SHP77 treated with DMSO at 0.1 percent for 48 hours (cell line): ENCODE measurements around the gene IL12RB1.
"Not testable (repeated sequence)": the region's sequence is repeated elsewhere in the genome, so short reads cannot be mapped to it uniquely, and the experiment has no call there.

Experiments used
- DNase-seq: peaks from one replicate; lab custom pipeline; 2025; lab: John Stamatoyannopoulos, UW

Gene IL12RB1

DNA sequence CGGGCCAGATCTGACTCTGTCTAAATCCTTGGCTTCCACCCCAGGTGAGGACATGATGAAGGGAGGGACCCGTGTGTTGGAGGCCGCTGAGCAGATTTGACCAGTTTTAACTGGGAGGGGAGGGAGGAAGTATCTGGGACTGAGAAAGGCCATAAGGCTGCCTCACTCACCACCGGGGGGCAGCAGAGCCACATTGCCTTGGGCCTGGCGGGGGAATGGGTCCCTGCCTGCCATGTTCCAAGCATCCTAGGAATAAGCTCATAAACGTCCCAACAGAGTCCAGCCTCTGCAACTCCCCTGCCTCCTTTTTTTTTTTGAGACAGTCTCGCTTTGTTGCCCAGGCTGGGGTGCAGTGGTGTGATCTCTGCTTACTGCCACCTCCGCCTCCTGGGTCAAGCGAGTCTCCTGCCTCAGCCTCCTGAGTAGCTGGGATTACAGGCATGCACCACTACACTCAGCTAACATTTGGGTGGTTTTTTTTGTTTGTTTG lies 26.3 kb upstream of the IL12RB1 start:
- DNase-seq, result peak; percentile 29

DNA sequence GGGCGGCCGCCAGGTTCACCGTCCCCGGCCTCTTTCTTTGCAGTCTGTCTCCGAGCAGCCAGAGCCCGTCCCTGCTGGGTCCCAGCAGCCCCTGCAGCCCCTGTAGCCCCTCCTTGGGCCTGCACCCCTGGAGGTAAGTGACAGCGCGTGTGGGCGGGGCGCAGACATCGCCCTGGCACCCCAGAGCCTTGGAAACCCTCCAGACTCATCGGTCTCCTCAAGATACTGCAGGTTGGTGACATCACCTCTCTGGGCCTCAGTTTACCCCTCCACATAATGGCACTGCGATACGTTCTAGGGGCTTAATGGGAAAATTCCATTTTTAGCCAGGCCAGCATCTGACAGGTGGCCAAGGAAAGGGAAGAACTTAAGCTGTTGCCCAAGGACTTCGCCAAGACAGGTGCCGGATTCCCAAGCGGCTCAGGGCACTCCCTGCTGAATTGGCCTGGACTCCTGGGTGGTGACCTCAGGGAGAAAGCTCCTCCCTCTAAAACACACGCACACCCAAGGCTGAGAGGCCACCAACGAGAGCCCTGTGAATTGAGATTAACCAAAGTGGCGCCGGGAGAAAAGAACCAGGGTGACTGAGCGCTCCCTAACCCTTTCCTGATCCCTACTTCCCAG lies 24.0 kb upstream of the IL12RB1 start:
- DNase-seq, result no peak

DNA sequence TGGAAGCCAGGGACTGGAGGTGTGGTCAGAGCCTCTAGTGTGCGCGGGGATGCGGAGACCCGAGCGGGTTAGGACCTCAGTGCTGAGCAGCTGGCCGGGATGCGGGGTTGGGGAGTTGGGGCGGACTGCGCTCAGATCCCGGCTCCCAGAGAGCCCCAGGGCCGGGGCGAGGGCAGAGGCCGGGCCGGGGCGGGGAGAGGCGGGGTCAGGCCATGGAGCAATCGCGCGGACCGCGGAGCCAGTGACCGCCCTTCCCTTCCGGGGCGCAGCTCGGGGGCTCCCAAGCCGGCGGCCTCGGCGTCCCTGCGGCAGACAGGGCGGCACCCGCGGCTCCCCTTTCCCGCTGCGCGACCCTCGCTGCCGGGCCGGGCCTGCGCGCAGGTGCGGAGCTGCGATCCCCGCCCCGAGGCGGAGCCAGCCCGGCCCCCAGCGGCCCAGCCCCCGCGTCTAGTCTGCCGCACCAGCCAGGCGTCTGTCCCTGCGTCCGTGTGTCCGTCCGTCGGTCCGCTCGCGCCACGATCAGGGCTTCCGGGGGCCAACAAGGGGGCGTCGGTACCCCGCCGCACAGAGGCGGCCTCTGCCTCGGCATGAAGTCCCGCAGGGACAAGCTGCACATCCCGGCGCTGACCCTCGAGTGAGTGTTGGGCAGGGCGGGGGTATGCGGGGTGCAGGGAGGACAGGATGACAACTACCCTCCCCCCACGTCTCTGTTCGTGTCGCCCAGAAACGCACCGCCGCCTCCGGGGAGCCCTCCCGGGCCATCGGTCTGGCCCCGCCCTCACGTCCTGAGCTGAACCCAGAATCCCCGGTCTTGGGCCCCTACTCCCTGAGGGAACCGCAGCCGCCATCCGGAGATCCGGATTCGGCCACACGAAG lies 23.2 kb upstream of the IL12RB1 start:
- no peak for DNase-seq

DNA sequence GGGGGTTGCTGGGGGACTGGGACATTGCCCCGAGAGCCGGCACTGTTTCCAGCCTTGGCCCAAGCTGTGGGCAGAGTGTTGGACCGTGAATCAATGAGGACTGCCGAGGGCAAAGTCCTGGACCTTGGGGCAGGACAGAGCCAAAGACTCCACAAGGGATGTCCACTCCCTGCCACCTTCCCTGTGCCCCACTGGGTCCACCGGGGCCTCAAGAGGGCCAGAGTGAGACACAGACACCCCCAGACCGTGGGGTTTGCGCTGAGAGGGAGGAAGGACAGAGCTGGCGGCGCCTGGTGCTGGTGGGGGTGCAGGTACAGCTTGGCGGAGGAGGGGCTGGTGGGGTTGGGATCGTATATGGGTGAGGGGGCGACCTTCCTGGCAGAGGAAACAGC lies 22.6 kb upstream of the IL12RB1 start:
- DNase-seq, result no peak

DNA sequence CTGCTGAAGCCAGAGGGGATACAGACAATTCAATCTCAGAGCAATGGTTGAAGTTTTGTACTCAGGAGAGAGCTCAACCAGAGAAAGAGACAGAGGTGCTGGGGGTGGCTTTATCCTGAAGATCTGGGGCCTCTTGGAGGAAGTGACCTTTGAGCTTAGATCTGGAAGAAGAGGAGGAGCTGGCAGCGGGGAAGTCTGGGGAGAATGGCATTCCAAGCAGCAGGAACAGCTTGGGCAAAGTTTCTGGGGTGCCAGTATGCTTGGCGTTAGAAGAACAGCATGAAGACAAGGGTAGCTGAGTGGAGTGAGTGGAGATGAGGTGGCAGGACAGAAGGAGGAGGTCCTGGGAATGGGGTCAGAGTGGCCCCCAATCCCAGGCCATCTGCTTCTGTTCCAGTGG lies 22.2 kb upstream of the IL12RB1 start:
- no peak for DNase-seq

GRCh38 chr19:18107235-18107634 lies 20.5 kb upstream of the IL12RB1 start:
- DNase-seq, result no peak

DNA sequence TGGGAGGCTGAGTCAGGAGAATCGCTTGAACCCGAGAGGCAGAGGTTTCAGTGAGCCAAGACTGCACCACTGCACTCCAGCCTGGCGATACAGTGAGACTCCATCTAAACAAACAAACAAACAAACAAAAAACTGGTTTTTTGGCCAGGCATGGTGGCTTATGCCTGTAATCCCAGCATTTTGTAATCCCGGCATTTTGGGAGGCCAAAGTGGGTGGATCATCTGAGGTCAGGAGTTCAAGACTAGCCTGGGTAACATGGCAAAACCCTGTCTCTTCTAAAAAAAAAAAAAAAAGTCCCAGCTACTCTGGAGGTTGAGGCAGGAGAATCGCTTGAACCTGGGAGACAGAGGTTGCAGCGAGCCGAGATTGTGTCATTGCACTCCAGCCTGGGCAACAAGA lies 18.5 kb upstream of the IL12RB1 start:
- not testable (repeated sequence) for DNase-seq

DNA sequence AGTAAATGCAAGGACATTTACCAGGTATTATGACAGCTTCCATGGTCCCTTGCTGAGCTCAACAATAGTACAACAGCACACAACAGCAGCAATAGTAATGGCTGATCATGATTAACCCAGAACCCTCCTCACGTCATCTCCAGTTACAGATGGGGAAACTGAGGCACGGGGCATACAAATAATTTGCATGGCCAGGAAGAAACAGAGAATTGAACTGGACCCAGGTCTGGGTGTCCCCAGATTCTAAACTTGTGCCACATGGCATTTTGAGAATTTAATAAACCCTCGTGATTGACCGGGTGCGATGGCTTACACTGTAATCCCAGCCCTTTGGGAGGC lies 18.0 kb upstream of the IL12RB1 start:
- no peak for DNase-seq

DNA sequence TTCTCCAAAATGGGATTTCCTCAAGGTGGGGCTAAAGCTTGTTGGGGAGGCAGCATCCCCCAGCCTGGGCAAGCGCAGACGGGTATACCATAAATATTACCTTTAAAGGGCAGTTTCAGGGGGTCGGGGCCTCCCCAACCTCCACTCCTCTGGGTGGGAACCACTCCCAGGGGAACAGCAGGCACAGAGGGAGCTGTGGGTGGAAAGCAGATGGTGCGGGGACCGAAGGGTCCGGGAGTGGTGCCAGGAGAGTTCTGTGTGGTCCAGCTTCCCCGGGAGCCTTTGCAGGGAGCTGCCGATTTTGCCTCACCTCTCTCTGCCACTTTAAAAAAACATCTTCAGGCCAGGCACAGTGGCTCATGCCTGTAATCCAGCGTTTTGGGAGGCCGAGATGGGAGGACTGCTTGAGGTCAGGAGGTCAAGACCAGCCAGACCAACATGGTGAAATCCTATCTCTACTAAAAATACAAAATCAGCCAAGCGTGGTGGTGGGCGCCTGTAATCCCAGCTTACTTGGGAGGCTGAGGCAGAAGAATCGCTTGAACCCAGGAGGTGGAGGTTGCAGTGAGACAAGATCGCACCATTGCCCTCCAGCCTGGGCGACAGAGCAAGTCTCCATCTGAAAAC lies 16.3 kb upstream of the IL12RB1 start:
- DNase-seq, result no peak

GRCh38 chr19:18101268-18101667 lies 14.5 kb upstream of the IL12RB1 start:
- no peak for DNase-seq

DNA sequence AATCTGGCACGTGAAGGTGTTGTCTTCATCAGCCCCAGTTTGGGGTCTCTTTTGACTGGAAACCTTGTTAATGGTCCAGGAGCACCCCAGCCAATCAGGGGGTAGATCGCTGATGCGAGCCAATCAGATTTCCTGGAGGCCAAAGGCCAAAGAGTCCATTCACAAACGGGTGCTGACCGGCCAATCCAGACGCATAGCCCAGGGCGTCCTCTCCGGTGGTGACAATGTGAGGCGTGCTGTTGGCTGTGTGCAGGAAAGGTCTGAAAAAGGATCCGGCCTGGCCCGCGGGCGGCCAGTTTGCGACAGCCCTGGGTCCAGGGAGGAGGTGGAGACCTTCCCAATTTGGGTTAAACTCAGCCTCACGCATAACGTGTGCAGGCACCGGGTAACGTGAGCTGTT lies 14.0 kb upstream of the IL12RB1 start:
- no peak for DNase-seq

DNA sequence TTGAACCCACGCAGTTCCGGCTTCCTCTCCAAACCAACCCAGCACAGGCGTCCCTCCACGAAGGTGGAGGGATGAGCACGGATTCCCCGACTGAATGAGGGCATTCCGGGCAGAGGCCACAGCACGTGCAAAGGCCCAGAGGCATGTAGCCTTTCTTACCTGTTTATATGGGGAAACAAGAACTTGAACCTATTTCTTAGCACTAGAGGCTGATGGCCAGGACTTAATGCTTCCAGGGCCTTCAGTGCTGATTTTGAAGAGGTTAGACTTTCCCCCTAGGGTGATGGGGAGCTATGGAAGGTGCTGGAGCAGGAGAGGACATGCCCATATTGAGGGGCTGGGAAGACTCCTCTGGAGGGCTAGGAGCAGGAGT lies 12.9 kb upstream of the IL12RB1 start:
- DNase-seq, result no peak

- DNase-seq, result no peak
Observed at GRCh38 chr19:18098891-18099622, 12.3 kb upstream of the IL12RB1 start.

DNA sequence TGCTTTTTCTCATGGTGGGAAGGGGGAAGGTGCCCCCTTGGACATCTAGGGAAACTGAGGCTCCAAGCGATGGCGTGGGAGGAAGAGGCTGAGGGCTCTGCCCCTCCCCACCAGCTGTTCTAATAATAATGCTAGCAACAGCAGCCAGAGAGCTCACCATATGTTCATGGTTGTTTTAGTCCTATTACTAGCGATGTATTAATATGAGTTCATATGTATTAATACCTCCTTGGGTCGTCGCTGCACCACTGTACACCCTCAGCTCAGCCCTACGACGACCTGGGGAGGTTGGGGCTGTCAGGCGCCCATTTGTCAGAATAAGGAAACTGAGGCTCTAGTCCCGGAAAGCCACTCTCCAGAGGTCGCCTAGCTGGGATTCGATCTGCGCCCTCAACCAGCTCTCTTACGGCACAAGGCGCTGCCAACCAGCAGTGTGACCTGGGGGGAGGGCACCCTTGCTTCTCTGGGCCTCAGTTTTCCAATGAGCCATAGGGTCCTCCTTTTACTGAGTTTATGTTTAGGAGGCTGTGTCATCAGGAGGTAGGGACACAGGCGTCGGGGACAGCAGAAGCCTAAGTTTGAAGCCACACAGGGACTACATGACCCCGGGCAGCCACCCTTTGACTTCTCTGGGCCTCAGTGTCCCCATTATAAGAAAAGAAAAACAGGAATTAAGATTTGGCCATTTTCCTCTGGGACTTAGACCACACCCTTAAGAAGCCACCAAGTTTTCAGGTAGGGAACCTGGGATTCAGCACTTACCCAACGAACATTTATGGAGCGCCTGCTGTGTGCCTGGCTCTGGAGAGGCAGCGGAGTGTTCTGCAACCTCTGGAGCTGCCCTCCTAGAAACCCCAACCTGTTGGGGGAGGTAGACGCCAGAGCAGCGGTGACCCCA lies 11.5 kb upstream of the IL12RB1 start:
- no peak for DNase-seq

DNA sequence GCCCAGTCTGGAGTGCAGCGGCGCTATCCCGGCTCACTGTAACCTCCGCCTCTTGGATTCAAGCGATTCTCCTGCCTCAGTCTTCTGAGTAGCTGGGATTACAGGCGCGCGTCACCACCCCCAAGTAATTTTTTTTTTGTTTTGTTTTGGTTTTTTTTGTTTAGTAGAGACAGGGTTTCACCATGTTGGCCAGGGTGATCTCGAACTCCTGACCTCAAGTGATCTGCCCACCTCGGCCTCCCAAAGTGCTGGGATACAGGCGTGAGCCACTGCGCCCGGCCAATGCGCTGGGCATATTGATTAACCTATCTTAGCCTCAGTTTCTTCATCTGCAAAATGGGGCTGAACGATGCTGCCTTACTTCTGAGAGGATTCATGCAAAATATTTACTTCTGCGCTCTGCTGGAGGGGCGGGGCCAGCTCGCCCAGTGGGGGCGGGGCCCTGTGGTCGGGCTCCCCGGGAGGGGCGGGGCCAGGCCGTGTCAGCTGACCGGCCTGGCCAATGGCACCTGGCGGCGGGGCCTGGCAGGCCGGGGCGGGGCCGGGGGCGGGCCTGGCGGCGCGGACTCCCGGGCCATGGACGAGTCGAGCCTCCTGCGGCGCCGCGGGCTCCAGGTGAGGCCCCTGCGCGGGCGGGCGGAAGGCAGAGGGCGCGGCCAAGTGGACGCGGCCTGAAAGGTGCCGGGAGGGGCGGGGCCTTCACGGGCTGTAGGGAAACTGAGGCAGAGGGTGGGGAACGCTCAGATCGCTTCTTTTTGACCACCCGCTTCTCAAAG lies 10.7 kb upstream of the IL12RB1 start, which contains the start of gene MAST3:
Gene MAST3 (plus strand): TSS at position 562 of the 776 bp plus-strand sequence. CDS start 15 bp downstream, at position 577.
- peak; percentile 45 for DNase-seq

GRCh38 chr19:18096258-18096657 lies 9.5 kb upstream of the IL12RB1 start:
- no peak for DNase-seq

- DNase-seq, result no peak
Observed at GRCh38 chr19:18093439-18094161, 6.9 kb upstream of the IL12RB1 start.

DNA sequence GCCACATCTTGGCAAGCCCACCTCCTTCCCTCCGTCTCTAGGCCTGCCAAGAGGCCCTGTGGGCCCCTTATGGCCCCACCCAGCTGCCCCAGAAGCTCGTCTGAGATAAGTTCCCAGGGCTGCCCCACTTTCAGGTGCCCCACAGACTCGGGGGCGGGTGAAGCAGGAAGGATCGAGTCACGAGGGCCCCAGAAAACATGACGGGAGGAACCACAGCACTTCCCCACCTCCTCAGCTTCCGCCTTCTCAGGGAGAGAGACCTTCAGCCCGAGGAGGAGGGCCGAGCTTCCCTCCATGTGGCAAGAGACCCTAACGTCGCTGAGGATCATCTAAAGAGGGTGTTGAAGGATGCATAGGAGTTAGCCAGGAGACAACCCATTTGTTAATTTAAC lies 4.5 kb upstream of the IL12RB1 start:
- no peak for DNase-seq

DNA sequence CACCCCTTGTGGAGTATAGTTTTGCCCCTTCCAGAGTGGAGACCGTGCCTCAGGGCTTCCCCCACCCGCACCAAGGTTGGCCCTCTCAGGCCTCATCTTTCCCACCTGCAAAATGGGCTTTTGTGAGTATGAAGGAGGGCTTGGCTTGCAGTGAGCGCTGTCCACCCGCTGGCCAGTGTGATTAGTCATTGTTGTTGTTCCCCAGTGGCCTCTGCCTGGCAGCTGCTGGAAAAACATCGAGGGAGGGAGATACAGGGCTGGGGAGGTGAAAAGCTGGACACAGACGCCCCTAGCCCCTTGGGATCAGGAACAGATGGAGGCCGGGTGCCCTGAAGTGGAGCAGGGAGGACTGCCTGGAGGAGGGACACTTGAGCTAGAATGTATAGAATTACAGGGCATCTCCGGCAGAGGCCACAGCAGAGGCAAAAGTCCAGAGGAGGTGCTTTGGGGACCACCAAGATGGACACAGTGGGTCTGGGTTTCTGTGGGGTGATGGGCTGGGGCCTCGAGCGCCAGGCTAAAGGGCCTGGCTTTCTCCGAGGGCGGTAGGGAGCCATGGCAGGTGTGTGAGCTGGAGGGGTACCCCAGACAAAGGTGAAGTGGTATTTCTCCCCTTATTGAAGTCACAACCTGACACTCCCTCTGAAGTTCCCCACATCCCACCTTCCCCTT lies 3.9 kb upstream of the IL12RB1 start:
- DNase-seq, result no peak
